Measurements from ENCODE around the gene PHACTR4. TPM values are rescaled to one million over a fixed set of nuclear protein-coding genes. Genes with fewer than 3 reads are reported as not detected.

The PHACTR4 gene
- total and polyA plus RNA-seq, 10 of the 15 experiments (the other 5 are each of a cell fraction or from before 2014, with no cell fraction given), result 8.9 to 34.2 (median 12.5) TPM

DNA sequence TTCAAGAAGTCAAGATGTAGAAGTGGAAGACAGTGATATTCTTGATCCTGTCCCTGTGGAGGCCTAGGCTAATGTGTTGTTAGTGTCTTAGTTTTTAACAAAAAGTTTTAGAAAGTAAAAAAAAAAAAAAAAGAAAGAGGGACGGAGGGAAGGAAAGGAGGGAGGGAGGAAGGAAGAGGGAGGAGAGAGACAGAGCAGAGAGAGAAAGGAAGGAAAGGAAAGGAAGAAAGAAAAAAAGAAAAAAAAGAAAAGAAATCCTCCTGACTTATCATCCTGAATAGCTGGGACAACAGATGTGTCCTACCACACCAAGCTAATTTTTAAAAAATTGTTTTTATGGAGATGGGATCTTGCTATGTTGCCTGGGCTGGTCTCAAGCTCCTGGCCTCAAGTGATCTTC, 24.6 kb downstream of the PHACTR4 start:
- no peak overlapping the region for H2AFZ ChIP-seq (ENCODE audit: control insufficient read depth, low read depth, low read length)

DNA sequence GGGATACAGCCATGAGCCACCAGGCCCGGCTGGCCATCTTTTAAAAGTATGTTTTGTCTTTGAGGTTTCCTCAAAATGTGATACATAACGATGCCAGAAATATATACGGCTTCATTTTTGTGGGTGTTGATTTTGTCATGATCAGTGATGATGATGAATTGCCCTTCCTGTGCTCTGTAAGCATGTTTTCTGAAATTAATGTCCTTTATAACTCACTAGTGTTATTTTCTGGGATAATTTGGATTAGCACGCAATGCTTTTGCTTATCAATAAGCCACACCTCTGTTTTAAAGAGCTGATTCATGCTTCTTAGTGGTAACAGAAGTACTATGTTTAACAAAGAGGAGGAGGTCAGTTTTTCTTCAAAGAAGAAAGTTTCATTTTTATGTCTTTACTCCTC, 25.6 kb downstream of the PHACTR4 start:
- WGBS (ENCODE audit: insufficient coverage, insufficient replicate concordance, low lambda C conversion rate, missing lambda C conversion rate), result 86% methylated on average over 4 of the region's 4 CpGs
- in situ Hi-C loops (cut with MboI) (no loop called here), intact Hi-C loops (cut with micrococcal nuclease; ENCODE audit: unreplicated experiment) (no loop called here)
- Histone ChIP-seq H3K27ac (ENCODE audit: control insufficient read depth, insufficient read depth) (no peak overlapping the region), H3K79me2 (ENCODE audit: control insufficient read depth, insufficient read depth, low read length) (no peaks in the 10 kb centered on the region; the same call in 1 of the 2 replicates), H3K9me3 (replicated peaks; ENCODE audit: control insufficient read depth, insufficient read depth, low read length) (no peaks in the 10 kb centered on the region), H3K36me3 (ENCODE audit: control insufficient read depth in 2 of 2, insufficient read depth in 2 of 2, low read length in 1 of 2) (no peaks in the 10 kb centered on the region), H3K4me1 (ENCODE audit: control insufficient read depth, insufficient read depth, low read length) (no peaks in the 10 kb centered on the region; the same call in 1 of the 2 replicates), H2AFZ (ENCODE audit: control insufficient read depth, low read depth, low read length) (no peak overlapping the region), H3K9ac (ENCODE audit: control insufficient read depth, insufficient read depth, low read length) (no peak overlapping the region), H3K4me2 (ENCODE audit: control insufficient read depth, insufficient read depth) (no peak overlapping the region), H3K4me3 (no peak overlapping the region), H4K20me1 (ENCODE audit: control insufficient read depth, insufficient read depth) (no peaks in the 10 kb centered on the region), H3K27me3 (replicated peaks in 1 of 2; ENCODE audit: control insufficient read depth in 2 of 2, insufficient read depth in 2 of 2, low read length in 1 of 2) (no peaks in the 10 kb centered on the region)
- RAD21 ChIA-PET (ENCODE audit: unreplicated experiment), result no interaction called here
- FAIRE-seq (no peak), ATAC-seq (no peak), DNase-seq (ENCODE audit: low read depth, low spot score) (no peak)
- TF ChIP-seq, protein P1, sequence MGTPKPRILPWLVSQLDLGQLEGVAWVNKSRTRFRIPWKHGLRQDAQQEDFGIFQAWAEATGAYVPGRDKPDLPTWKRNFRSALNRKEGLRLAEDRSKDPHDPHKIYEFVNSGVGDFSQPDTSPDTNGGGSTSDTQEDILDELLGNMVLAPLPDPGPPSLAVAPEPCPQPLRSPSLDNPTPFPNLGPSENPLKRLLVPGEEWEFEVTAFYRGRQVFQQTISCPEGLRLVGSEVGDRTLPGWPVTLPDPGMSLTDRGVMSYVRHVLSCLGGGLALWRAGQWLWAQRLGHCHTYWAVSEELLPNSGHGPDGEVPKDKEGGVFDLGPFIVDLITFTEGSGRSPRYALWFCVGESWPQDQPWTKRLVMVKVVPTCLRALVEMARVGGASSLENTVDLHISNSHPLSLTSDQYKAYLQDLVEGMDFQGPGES (IDR thresholded peaks at IDR 0.05), result no peak
- no peak for TF ChIP-seq BCL11A (IDR thresholded peaks at IDR 0.05; ENCODE audit: low read depth, low read length)
- no peak for TF ChIP-seq POLR2AphosphoS2 (IDR thresholded peaks at IDR 0.05; ENCODE audit: low read depth, low read length)
- TF ChIP-seq SMAD5 (IDR thresholded peaks at IDR 0.05; ENCODE audit: low read depth), result no peak
- TF ChIP-seq, protein P2, sequence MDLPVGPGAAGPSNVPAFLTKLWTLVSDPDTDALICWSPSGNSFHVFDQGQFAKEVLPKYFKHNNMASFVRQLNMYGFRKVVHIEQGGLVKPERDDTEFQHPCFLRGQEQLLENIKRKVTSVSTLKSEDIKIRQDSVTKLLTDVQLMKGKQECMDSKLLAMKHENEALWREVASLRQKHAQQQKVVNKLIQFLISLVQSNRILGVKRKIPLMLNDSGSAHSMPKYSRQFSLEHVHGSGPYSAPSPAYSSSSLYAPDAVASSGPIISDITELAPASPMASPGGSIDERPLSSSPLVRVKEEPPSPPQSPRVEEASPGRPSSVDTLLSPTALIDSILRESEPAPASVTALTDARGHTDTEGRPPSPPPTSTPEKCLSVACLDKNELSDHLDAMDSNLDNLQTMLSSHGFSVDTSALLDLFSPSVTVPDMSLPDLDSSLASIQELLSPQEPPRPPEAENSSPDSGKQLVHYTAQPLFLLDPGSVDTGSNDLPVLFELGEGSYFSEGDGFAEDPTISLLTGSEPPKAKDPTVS (IDR thresholded peaks at IDR 0.05; ENCODE audit: low read depth, low read length), result no peak
- TF ChIP-seq ZBED1 (IDR thresholded peaks at IDR 0.05; ENCODE audit: borderline replicate concordance), result no peak
- TF ChIP-seq ZNF274 (IDR thresholded peaks at IDR 0.05; ENCODE audit: insufficient read depth, insufficient read length), result no peak
- no peak for TF ChIP-seq SP1 (IDR thresholded peaks at IDR 0.05; ENCODE audit: low read depth, low read length)
- no peak for TF ChIP-seq ZSCAN29 (IDR thresholded peaks at IDR 0.05)
- CTCF ChIA-PET, result interaction anchor here (1.1 to 1.4 kb wide), 2 partner anchors 14 to 36 kb away, joined by 4 to 5 read pairs; no protein-coding TSS in a partner anchor
- no TSS peak for BruUV-seq (replicated peaks)
- SMC1A ChIA-PET (ENCODE audit: uncharacterized antibody, unreplicated experiment), result no interaction called here
- POLR2A ChIA-PET, result interaction anchor here (0.7 kb wide), 1 partner anchor 218 kb away, joined by 5 read pairs; no protein-coding TSS in a partner anchor

More for the DNA sequence above, 24.6 kb downstream of the PHACTR4 start:
- Histone ChIP-seq H3K4me1 (ENCODE audit: control insufficient read depth, insufficient read depth, low read length) (no peaks in the 10 kb centered on the region; the same call in 1 of the 2 replicates), H3K9ac (ENCODE audit: control insufficient read depth, insufficient read depth, low read length) (no peak overlapping the region), H3K36me3 (ENCODE audit: control insufficient read depth in 2 of 2, insufficient read depth in 2 of 2, low read length in 1 of 2) (no peaks in the 10 kb centered on the region; a peak in 1 of 4 replicates), H3K9me3 (replicated peaks; ENCODE audit: control insufficient read depth, insufficient read depth, low read length) (no peaks in the 10 kb centered on the region), H3K27ac (ENCODE audit: control insufficient read depth, insufficient read depth) (no peak overlapping the region), H3K4me2 (ENCODE audit: control insufficient read depth, insufficient read depth) (no peak overlapping the region), H4K20me1 (ENCODE audit: control insufficient read depth, insufficient read depth) (no peaks in the 10 kb centered on the region), H3K4me3 (no peak overlapping the region), H3K27me3 (replicated peaks in 1 of 2; ENCODE audit: control insufficient read depth in 2 of 2, insufficient read depth in 2 of 2, low read length in 1 of 2) (no peaks in the 10 kb centered on the region), H3K79me2 (ENCODE audit: control insufficient read depth, insufficient read depth, low read length) (no peaks in the 10 kb centered on the region; the same call in 1 of the 2 replicates)
- 38% methylated on average over 1 of the region's 1 CpG for WGBS (ENCODE audit: insufficient coverage, insufficient replicate concordance, low lambda C conversion rate, missing lambda C conversion rate)
- TF ChIP-seq ZSCAN29 (IDR thresholded peaks at IDR 0.05), result no peak
- TF ChIP-seq, protein P3, sequence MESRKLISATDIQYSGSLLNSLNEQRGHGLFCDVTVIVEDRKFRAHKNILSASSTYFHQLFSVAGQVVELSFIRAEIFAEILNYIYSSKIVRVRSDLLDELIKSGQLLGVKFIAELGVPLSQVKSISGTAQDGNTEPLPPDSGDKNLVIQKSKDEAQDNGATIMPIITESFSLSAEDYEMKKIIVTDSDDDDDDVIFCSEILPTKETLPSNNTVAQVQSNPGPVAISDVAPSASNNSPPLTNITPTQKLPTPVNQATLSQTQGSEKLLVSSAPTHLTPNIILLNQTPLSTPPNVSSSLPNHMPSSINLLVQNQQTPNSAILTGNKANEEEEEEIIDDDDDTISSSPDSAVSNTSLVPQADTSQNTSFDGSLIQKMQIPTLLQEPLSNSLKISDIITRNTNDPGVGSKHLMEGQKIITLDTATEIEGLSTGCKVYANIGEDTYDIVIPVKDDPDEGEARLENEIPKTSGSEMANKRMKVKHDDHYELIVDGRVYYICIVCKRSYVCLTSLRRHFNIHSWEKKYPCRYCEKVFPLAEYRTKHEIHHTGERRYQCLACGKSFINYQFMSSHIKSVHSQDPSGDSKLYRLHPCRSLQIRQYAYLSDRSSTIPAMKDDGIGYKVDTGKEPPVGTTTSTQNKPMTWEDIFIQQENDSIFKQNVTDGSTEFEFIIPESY (IDR thresholded peaks at IDR 0.05), result no peak
- no peak for TF ChIP-seq POLR2AphosphoS5 (IDR thresholded peaks at IDR 0.05; ENCODE audit: low read length)
- TF ChIP-seq HCFC1 (IDR thresholded peaks at IDR 0.05; ENCODE audit: low read length), result no peak
- TF ChIP-seq NFXL1 (IDR thresholded peaks at IDR 0.05; ENCODE audit: borderline replicate concordance), result no peak
- no TSS peak for BruUV-seq (replicated peaks)
- ChIA-PET SMC1A (ENCODE audit: uncharacterized antibody, unreplicated experiment) (no interaction called here), RAD21 (ENCODE audit: unreplicated experiment) (no interaction called here), CTCF (interaction anchor here (1.1 kb wide), 1 partner anchor 34 kb away, joined by 3 read pairs; no protein-coding TSS in a partner anchor), POLR2A (no interaction called here)
- FAIRE-seq (no peak), ATAC-seq (no peak), DNase-seq (ENCODE audit: low read depth, low spot score) (no peak)
- intact Hi-C loops (cut with micrococcal nuclease; ENCODE audit: unreplicated experiment) (no loop called here), in situ Hi-C loops (cut with MboI) (no loop called here)
